Measurements from ENCODE around the gene PKD2L1. TPM values are rescaled to one million over a fixed set of nuclear protein-coding genes. Genes with fewer than 3 reads are reported as not detected.

PKD2L1 gene
- total and polyA plus RNA-seq, 9 of the 15 experiments (the other 6 are each of a cell fraction or from before 2014, with no cell fraction given), result not detected

GRCh38 chr10:100364735-100365391, 34.8 kb upstream of the PKD2L1 start (continued):
- TF ChIP-seq ZBED1 (IDR thresholded peaks at IDR 0.05) (no peak), MTA3 (IDR thresholded peaks at IDR 0.05; ENCODE audit: borderline replicate concordance) (no peak), SIRT6 (IDR thresholded peaks at IDR 0.05; ENCODE audit: low read depth, low read length) (no peak), DPF2 (IDR thresholded peaks at IDR 0.05) (0 out of 2 replicates have a peak, but pooled peaks have one; percentile 23), SNIP1 (IDR thresholded peaks at IDR 0.05; ENCODE audit: low read depth) (no peak), JUNB (CRISPR knock-in tag; conservative IDR thresholded peaks at IDR 0.05) (no peak), CBFA2T3 (IDR thresholded peaks at IDR 0.05) (0 out of 2 replicates have a peak, but pooled peaks have one; percentile 3), TFAP4 (CRISPR knock-in tag; IDR thresholded peaks at IDR 0.05; ENCODE audit: borderline replicate concordance) (peak; percentile 68), ZKSCAN1 (IDR thresholded peaks at IDR 0.05; ENCODE audit: low read depth, low read length) (no peak), E2F5 (CRISPR knock-in tag; IDR thresholded peaks at IDR 0.05) (no peak), TBL1XR1 (IDR thresholded peaks at IDR 0.05; ENCODE audit: low read length in 2 of 2) (0 out of 4 replicates have a peak, but pooled peaks of 1 of the 2 experiments have one; percentile 32), CEBPB (tag; IDR thresholded peaks at IDR 0.05) (no peak), ZNF436 (CRISPR knock-in tag; IDR thresholded peaks at IDR 0.05) (no peak), NR1H2 (CRISPR knock-in tag; IDR thresholded peaks at IDR 0.05) (peak; percentile 82; the same call in 1 of the 2 replicates), HMBOX1 (IDR thresholded peaks at IDR 0.05) (peak; percentile 67), CEBPZ (IDR thresholded peaks at IDR 0.05; ENCODE audit: borderline replicate concordance, low read depth, low read length) (no peak), ZFP30 (CRISPR knock-in tag; IDR thresholded peaks at IDR 0.05; ENCODE audit: borderline replicate concordance) (no peak), ZKSCAN8 (CRISPR knock-in tag; IDR thresholded peaks at IDR 0.05) (no peak), POLR2AphosphoS5 (IDR thresholded peaks at IDR 0.05; ENCODE audit: control insufficient read depth, insufficient read depth, low read depth, low read length) (peak; percentile 37; the same call in 1 of the 2 replicates), TFE3 (CRISPR knock-in tag; IDR thresholded peaks at IDR 0.05) (peak; percentile 96)
